ENCODE data around the gene FEM1C.

The FEM1C gene

DNA sequence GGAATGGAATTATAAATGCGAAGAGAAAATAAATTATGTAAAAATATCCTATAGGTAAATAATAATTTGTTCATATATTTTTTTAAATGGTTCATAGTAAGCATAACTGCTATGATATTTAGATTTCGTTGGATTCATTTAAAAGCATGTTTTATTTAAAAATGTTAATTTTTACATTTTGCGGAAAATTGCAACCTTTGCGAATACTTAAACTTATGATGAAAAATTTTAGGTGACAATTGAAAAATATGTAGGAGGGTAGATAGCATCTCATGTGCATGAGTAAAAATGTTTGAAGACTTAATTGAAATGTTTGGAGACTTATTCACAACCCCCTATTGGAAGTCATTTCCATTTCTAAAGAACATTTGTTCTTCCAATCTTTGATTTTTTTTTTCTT, 4.1 kb upstream of the FEM1C start:
- no peaks in the 10 kb centered on the region for H3K9me3 ChIP-seq (ENCODE audit: control insufficient read depth, insufficient read depth, low read depth, low read length)
- ChIA-PET POLR2A (interaction anchor here (0.5 kb wide), 1 partner anchor 292 kb away, joined by 4 read pairs; no protein-coding TSS in a partner anchor), CTCF (no interaction called here)
- H3K36me3 ChIP-seq (ENCODE audit: control insufficient read depth in 2 of 2, insufficient read depth in 1 of 2, low read length in 2 of 2), result no peaks in the 10 kb centered on the region
- no peaks in the 10 kb centered on the region for H3K4me1 ChIP-seq (ENCODE audit: control insufficient read depth, insufficient read depth, low read length)
- H3K27ac ChIP-seq (ENCODE audit: extremely low read depth, low read depth, low read length), result no peak overlapping the region
- no peak overlapping the region for H3K4me3 ChIP-seq (ENCODE audit: low read depth, low read length)
- TF ChIP-seq ZNF169 (tag by site-specific recombination; IDR thresholded peaks at IDR 0.05), result no peak
- no peak for TF ChIP-seq SP3 (tag by site-specific recombination; IDR thresholded peaks at IDR 0.05)
- TF ChIP-seq ZNF132 (tag by site-specific recombination; IDR thresholded peaks at IDR 0.05; ENCODE audit: borderline replicate concordance), result no peak
- TF ChIP-seq PRDM2 (tag by site-specific recombination; IDR thresholded peaks at IDR 0.05; ENCODE audit: borderline replicate concordance), result no peak
- TF ChIP-seq BCL6B (tag by site-specific recombination; IDR thresholded peaks at IDR 0.05), result no peak
- TF ChIP-seq ZNF600 (tag by site-specific recombination; IDR thresholded peaks at IDR 0.05), result no peak
- TF ChIP-seq ZFP3 (tag by site-specific recombination; IDR thresholded peaks at IDR 0.05; ENCODE audit: low read depth), result no peak

DNA sequence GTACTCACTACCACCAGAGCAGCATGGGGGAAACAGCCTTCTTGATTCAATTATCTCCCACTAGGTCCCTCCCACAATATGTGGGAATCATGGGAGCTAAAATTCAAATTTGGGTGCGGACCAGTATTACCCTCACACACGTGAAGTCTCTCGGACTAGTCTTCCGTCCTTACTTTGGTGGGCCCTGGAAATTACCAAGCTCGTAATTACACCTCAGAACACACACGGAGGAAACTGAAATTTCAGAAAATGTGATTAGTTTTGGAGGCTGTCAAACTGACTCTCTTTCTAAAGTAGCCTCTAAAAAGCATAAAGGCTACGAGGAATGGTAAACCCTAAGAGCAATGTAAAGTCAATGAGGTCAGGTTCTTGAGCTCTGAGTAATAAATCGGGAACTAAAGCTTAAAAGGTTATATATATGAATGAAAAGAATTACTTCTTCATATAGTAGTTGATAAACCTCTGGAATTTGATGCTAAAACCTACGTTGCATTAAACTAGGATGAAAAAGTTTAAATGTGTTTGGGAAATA, 842 bp upstream of the FEM1C start:
- ChIA-PET POLR2A (interaction anchor here (0.5 to 2.1 kb wide), 8 partner anchors 11 to 525 kb away, joined by 3 to 13 read pairs (median 6); partner anchors contain the start of gene CCDC112), CTCF (interaction anchor here (0.6 to 2.4 kb wide), 4 partner anchors 29 to 295 kb away, joined by 3 to 11 read pairs (median 3); no protein-coding TSS in a partner anchor)
- no peak overlapping the region for H3K4me3 ChIP-seq (ENCODE audit: low read depth, low read length)
- H3K4me1 ChIP-seq (ENCODE audit: control insufficient read depth, insufficient read depth, low read length), result no peaks in the 10 kb centered on the region; the same call in 1 of the 2 replicates
- peaks cover 4 to 21% of the 10 kb centered on the region in 2 experiments; a peak in 1 of 3 replicates for H3K36me3 ChIP-seq (ENCODE audit: control insufficient read depth in 2 of 2, insufficient read depth in 1 of 2, low read length in 2 of 2)
- H3K27ac ChIP-seq (ENCODE audit: extremely low read depth, low read depth, low read length), result no peak overlapping the region
- no peaks in the 10 kb centered on the region for H3K9me3 ChIP-seq (ENCODE audit: control insufficient read depth, insufficient read depth, low read depth, low read length)
- TF ChIP-seq ZNF223 (tag by site-specific recombination; IDR thresholded peaks at IDR 0.05), result no peak
- no peak for TF ChIP-seq HOXC10 (CRISPR knock-in tag; IDR thresholded peaks at IDR 0.05)
- 0 out of 2 replicates have a peak, but pooled peaks have one; percentile 42 for TF ChIP-seq ZNF211 (tag by site-specific recombination; IDR thresholded peaks at IDR 0.05; ENCODE audit: low read depth)
- TF ChIP-seq ZNF561 (tag by site-specific recombination; IDR thresholded peaks at IDR 0.05; ENCODE audit: borderline replicate concordance), result 0 out of 2 replicates have a peak, but pooled peaks have one; percentile 9
- TF ChIP-seq ATF2 (tag by site-specific recombination; IDR thresholded peaks at IDR 0.05; ENCODE audit: low read depth), result no peak
- no peak for TF ChIP-seq HOXA7 (CRISPR knock-in tag; IDR thresholded peaks at IDR 0.05; ENCODE audit: borderline replicate concordance)
- no peak for TF ChIP-seq ZNF560 (tag by site-specific recombination; IDR thresholded peaks at IDR 0.05; ENCODE audit: borderline replicate concordance)
- TF ChIP-seq ZNF701 (tag by site-specific recombination; IDR thresholded peaks at IDR 0.05), result 0 out of 2 replicates have a peak, but pooled peaks have one; percentile 71
- TF ChIP-seq ZNF549 (tag by site-specific recombination; IDR thresholded peaks at IDR 0.05), result no peak
- no peak for TF ChIP-seq PRDM4 (tag by site-specific recombination; IDR thresholded peaks at IDR 0.05)
- peak; percentile 24; the same call in 1 of the 2 replicates for TF ChIP-seq ZNF157 (tag by site-specific recombination; IDR thresholded peaks at IDR 0.05)
- TF ChIP-seq ZBTB17 (tag by site-specific recombination; IDR thresholded peaks at IDR 0.05), result no peak
- 0 out of 2 replicates have a peak, but pooled peaks have one; percentile 1 for TF ChIP-seq ZNF19 (tag by site-specific recombination; IDR thresholded peaks at IDR 0.05; ENCODE audit: low read depth)
- TF ChIP-seq ZNF510 (tag by site-specific recombination; IDR thresholded peaks at IDR 0.05; ENCODE audit: insufficient replicate concordance), result peak; percentile 3
- peak; percentile 98 for TF ChIP-seq SETDB1 (IDR thresholded peaks at IDR 0.05; ENCODE audit: insufficient read length, low read length)
- TF ChIP-seq ZNF624 (tag by site-specific recombination; IDR thresholded peaks at IDR 0.05), result no peak
- no peak for TF ChIP-seq ZNF596 (tag by site-specific recombination; IDR thresholded peaks at IDR 0.05)
